Right lobe of liver (tissue), 6 donors: Measurements from ENCODE around the gene ATG2A. TPM values are rescaled to one million over a fixed set of nuclear protein-coding genes. Genes with fewer than 3 reads are reported as not detected.

Source experiments
- ATAC-seq, 4 donors: fragments of 200-7000 bp; cut with Tn5 transposase; one replicate each; pipeline ENCODE4 v1.9.1; 2020; ENCODE audit warnings: mild to moderate bottlenecking in 4 of 4, moderate library complexity in 4 of 4
- DNase-seq, 3 donors: peaks; one replicate each; pipeline ENCODE4 v3.0.0-alpha.2; 2020
- H3K27ac ChIP-seq, 3 donors: fragments of 200-600 bp; one replicate each; pipeline ENCODE4 v1.8.0; 2022
- H3K27me3 ChIP-seq, 2 donors: fragments of 200-600 bp; one replicate each; pipeline ENCODE4 v1.8.0; 2022
- H3K36me3 ChIP-seq, 4 donors: fragments of 200-600 bp; sonication (generic) in 1 of 4; one replicate each; pipeline versions ENCODE4 v1.5.1 to v1.8.0; 2017 to 2022; ENCODE audit warnings: control low read depth in 1 of 4
- H3K4me1 ChIP-seq, 4 donors: fragments of 200-600 bp; sonication (generic) in 1 of 4; one replicate each; pipeline versions ENCODE4 v1.5.1 to v1.8.0; 2017 to 2022; ENCODE audit warnings: control low read depth in 1 of 4
- H3K4me3 ChIP-seq, 3 donors: fragments of 200-600 bp; one replicate each; pipeline ENCODE4 v1.8.0; 2022
- H3K9me3 ChIP-seq, 4 donors: fragments of 200-600 bp; sonication (generic) in 1 of 4; one replicate each; pipeline versions ENCODE4 v1.5.1 to v1.8.0; 2017 to 2022; ENCODE audit warnings: control low read depth in 1 of 4
- CTCF ChIP-seq, 4 donors: fragments of 200-600 bp in 3 of 4; fragments of 450-650 bp in 1 of 4; IDR thresholded peaks; one replicate each; pipeline versions ENCODE4 v1.5.1 to v1.8.0; 2016 to 2022; ENCODE audit warnings: antibody characterized with exemption in 4 of 4, mild to moderate bottlenecking in 2 of 4
- POLR2A ChIP-seq: fragments of 450-650 bp; IDR thresholded peaks from one replicate; pipeline ENCODE4 v1.6.1; 2017; ENCODE audit warnings: antibody characterized with exemption, mild to moderate bottlenecking
- WGBS: methylation state at CpG from one replicate; pipeline ENCODE4 v1.1.6; 2018; ENCODE audit warnings: low coverage, low lambda C conversion rate; ENCODE audit not compliant: insufficient coverage; ENCODE audit errors: missing lambda C conversion rate; 5-methylcytosine and 5-hydroxymethylcytosine counted together
- intact Hi-C, 2 donors: fragments of 100-400 bp; cut with DNase I; formaldehyde crosslinking; loops; one replicate each; pipeline versions ENCODE4 v1.11.2 to v1.14.1; 2022
- total RNA-seq, 6 experiments: library from RNA; depleted of rRNA in 2 of 6; stranded (reverse); fragments of >200 nt in 2 of 6; fragmentation: NEBNext Ultra II Directional in 3 of 6; extraction: Animal tissue kit (Norgen Biotek cat#: 25700) in 3 of 6; gene quantifications; one replicate each; pipeline versions ENCODE4 v1.1.0 to v1.2.4, GENCODE V29; 2016 to 2023
- donor health status: DM: no; HTN: yes; CAD: no.
- donor health status: DM: no; HTN: no; CAD: no.
- donor health status: DM: no; HTN: no; CAD: no.
- donor health status: DM: no; HTN: yes; CAD: no.
- donor health status: DM: no; HTN: yes; CAD: no.

The ATG2A gene
- total RNA-seq, 6 experiments from 2014 or later = 26.4 to 42.9 (median 32.2) TPM

- 90% methylated on average over 2 of the region's 19 CpGs for WGBS
- intact Hi-C loops = loop anchor here in 1 of 2 donors (5.0 kb wide), 1 partner anchor 45 kb away; no protein-coding TSS in a partner anchor
- DNase-seq (peak in 1 of 3 donors; percentile 42), ATAC-seq (no peak)
- TF ChIP-seq POLR2A (no peak), CTCF (IDR thresholded peaks at IDR 0.05) (no peak)
- Histone ChIP-seq H3K9me3 (no peaks in the 10 kb centered on the region), H3K27me3 (no peaks in the 10 kb centered on the region), H3K4me1 (peaks cover 0 to 14% (median 7%) of the 10 kb centered on the region in 4 donors), H3K27ac (no peak overlapping the region), H3K4me3 (no peak overlapping the region), H3K36me3 (peaks cover 0 to 45% (median 14%) of the 10 kb centered on the region in 4 donors)
Observed at GRCh38 chr11:64897381-64898075, 19.5 kb downstream of the ATG2A start.

- H3K4me1 ChIP-seq = peaks cover 0 to 14% (median 7%) of the 10 kb centered on the region in 4 donors
- 77% methylated on average over 4 of the region's 14 CpGs for WGBS
- H3K27ac ChIP-seq = no peak overlapping the region
- H3K27me3 ChIP-seq = no peaks in the 10 kb centered on the region
- TF ChIP-seq CTCF (IDR thresholded peaks at IDR 0.05) (no peak), POLR2A (no peak)
- intact Hi-C loops = loop anchor here in 1 of 2 donors (5.0 kb wide), 1 partner anchor 44 kb away; no protein-coding TSS in a partner anchor
- H3K4me3 ChIP-seq = no peak overlapping the region
- H3K36me3 ChIP-seq = peaks cover 0 to 35% (median 12%) of the 10 kb centered on the region in 4 donors
- H3K9me3 ChIP-seq = no peaks in the 10 kb centered on the region
- DNase-seq (no peak), ATAC-seq (no peak)
Observed at GRCh38 chr11:64896448-64897022, 20.5 kb downstream of the ATG2A start.

- Histone ChIP-seq H3K36me3 (peaks cover 0 to 22% (median 4%) of the 10 kb centered on the region in 4 donors), H3K9me3 (no peaks in the 10 kb centered on the region), H3K27ac (peak overlapping the region in 1 of 3 donors; percentile 95), H3K4me3 (no peak overlapping the region), H3K27me3 (no peaks in the 10 kb centered on the region), H3K4me1 (peaks cover 0 to 23% (median 10%) of the 10 kb centered on the region in 4 donors)
- intact Hi-C loops = loop anchor here (2.0 to 5.0 kb wide), 2 partner anchors 43 to 48 kb away; no protein-coding TSS in a partner anchor
- ATAC-seq = no peak
- no CpG with 5 or more reads among the region's 39 CpGs for WGBS
- TF ChIP-seq POLR2A (no peak), CTCF (IDR thresholded peaks at IDR 0.05) (no peak)
- peak in 1 of 3 donors; percentile 56 for DNase-seq
Observed at GRCh38 chr11:64894812-64895452, 22.1 kb downstream of the ATG2A start.

GRCh38 chr11:64894070-64894811 lies 22.8 kb downstream of the ATG2A start:
- H3K4me1 ChIP-seq = peaks cover 0 to 30% (median 11%) of the 10 kb centered on the region in 4 donors
- 0% methylated on average over 1 of the region's 14 CpGs for WGBS
- H3K9me3 ChIP-seq = no peaks in the 10 kb centered on the region
- ATAC-seq = peak; percentile 57 to 66 (median 62)
- H3K27me3 ChIP-seq = no peaks in the 10 kb centered on the region
- peak overlapping the region in 2 of 3 donors; percentile 90 to 95 for H3K27ac ChIP-seq
- peak; percentile 91 to 93 (median 92) for DNase-seq
- TF ChIP-seq POLR2A (no peak), CTCF (IDR thresholded peaks at IDR 0.05) (peak; percentile 87 to 93 (median 88))
- H3K4me3 ChIP-seq = peak overlapping the region in 2 of 3 donors; percentile 91
- H3K36me3 ChIP-seq = peaks cover 0 to 22% (median 4%) of the 10 kb centered on the region in 4 donors
- intact Hi-C loops = loop anchor here in 1 of 2 donors (2.0 kb wide), 1 partner anchor 47 kb away; no protein-coding TSS in a partner anchor
